Mammary epithelial cell (primary cell): ENCODE measurements around the gene LY6G6F.

Experiments
- CTCF ChIP-seq, 2 donors: IDR thresholded peaks in 1 of 2; conservative IDR thresholded peaks in 1 of 2; 2 replicates each; pipeline ENCODE4 v1.5.1; 2011 to 2012; ENCODE audit warnings: inconsistent platforms in 2 of 2, low read length in 2 of 2, mild to moderate bottlenecking in 2 of 2, control low read depth in 1 of 2, low read depth in 1 of 2; ENCODE audit not compliant: insufficient read depth in 1 of 2; ENCODE audit errors: extremely low read depth in 1 of 2
- EZH2 ChIP-seq: IDR thresholded peaks from 2 replicates; pipeline ENCODE4 v1.6.1; 2012; ENCODE audit warnings: low read length, inconsistent platforms, borderline replicate concordance

- TF ChIP-seq CTCF (conservative IDR thresholded peaks at IDR 0.05 in 1 of 2, IDR thresholded peaks at IDR 0.05 in 1 of 2; ENCODE audit: extremely low read depth in 1 of 2, insufficient read depth in 1 of 2, low read depth in 1 of 2, low read length in 2 of 2) (no peak), EZH2 (no peak)
These were observed 1.6 kb downstream of the LY6G6F start for GRCh38 chr6:31708224-31708623.
